GM21723 (cell line): ENCODE data around the gene PRDM16.

ENCODE experiments used
- ATAC-seq: cut with Tn5 transposase; IDR thresholded peaks from one replicate; pipeline ENCODE4 v1.9.1; 2021; ENCODE audit warnings: mild to moderate bottlenecking, moderate library complexity; ENCODE audit not compliant: unreplicated experiment

Gene PRDM16

GRCh38 chr1:3417934-3418333 lies 348.9 kb downstream of the PRDM16 start:
- ATAC-seq: no peak

- no peak for ATAC-seq
Measured at GRCh38 chr1:3418600-3418999, 349.6 kb downstream of the PRDM16 start.

- no peak for ATAC-seq
Measured at GRCh38 chr1:3419415-3420204, 350.6 kb downstream of the PRDM16 start.

DNA sequence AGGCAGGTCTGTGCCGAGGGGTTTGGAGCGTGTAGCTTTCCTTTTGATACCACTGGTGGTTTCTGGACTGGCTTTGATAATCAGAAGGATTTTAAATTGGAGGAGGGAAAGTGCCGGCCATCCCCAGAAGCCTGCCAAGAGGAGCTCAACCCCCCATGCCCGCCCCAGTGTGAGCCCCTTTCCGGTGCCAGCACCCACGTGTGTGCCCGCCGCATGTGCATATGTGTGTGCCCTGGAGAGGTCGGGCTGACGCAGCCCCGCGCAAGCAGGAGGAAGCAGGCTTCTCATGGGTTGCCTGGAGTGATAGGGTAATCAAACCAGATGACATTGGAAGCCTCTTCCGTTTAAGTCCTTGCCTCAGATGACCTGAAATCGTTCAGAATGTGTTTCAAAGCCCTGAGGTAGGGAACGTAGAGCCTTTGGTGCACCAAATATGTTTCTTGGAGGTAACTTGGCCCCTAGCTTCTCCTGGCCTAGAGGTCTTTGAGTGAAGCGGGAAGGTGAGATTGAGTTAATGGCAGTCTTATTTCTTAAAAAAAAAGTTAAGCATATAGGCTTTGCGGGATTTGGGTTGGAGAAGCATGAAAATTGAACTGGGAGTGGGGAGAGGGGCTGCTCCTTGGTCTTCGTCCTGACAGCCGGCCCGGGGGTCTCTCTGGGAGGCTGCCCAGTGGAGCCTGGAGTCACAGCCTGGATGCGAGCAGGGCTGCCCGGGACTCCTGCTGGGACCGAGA lies 351.4 kb downstream of the PRDM16 start:
- no peak for ATAC-seq

DNA sequence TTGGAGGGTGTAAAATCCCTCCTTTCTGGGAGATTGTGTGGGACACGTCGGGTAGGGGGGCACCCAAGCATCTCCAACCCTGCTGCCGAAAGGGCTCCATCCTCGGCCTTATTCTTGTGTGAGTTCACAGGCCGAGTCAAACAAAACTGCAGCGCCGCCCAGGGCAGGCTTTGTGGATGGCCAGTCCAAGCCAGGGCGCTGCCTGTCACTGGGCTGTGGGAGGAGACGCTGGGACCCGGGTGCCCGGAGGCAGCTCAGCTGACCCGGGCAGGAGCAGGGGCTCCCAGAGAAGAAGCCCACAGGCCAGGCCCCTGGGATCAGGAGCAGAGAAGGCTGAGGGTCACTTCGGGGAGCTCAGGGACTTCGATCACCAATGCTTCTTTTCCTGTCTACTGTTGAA lies 353.6 kb downstream of the PRDM16 start:
- ATAC-seq: no peak

DNA sequence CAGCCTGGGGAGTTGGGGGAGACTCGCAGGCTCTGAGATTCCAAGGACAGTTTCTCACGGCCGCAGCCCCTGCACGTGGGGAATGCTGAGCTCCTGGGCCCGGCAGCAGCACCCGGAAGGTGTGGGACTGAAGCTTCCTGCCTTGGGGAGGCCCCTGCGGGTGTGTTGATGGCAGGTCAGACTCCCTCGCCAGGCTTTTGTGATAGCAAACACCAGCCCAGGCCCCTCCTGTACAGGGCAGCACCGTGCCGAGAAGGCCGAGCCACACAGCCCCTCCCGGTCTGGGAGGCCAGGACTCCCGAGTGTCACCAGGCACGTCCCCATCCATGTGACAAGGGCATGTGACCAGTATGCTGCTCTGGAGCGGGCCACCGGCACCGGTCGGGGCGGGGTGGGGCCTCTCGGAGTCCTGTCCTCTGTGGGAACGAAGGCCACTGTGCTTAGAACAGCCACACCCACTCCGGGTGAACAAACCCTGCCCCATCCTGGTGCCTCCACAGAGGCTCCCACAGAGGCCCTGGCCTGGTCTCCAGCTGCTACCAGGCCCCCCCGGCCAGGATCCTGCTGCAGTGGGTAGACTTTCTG lies 354.3 kb downstream of the PRDM16 start:
- ATAC-seq: no peak

- ATAC-seq: no peak
Measured at GRCh38 chr1:3423896-3424611, 355.1 kb downstream of the PRDM16 start.

DNA sequence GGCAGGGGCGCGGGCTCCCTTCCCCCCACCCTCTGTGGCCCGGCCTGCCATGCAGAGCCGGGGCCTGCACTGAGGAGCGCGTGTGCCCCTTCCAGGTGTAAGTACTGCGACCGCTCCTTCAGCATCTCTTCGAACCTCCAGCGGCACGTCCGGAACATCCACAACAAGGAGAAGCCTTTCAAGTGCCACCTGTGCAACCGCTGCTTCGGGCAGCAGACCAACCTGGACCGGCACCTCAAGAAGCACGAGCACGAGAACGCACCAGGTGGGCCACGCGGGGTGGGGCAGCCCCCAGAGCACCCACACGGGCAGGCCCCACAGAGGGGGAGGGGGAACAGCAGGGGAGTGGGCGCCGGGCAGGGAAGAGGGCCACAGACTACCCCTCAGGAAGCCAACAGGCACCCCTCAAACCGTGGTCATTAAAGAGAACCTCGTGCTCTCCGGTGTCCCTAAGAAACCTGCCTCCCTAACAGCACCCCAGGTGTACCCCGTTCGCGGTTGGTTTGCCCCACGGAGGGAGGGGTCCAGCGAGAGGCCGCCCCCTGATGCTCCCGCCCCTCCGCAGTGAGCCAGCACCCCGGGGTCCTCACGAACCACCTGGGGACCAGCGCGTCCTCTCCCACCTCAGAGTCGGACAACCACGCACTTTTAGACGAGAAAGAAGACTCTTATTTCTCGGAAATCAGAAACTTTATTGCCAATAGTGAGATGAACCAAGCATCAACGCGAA lies 356.6 kb downstream of the PRDM16 start:
- ATAC-seq: no peak

- no peak for ATAC-seq
Measured at GRCh38 chr1:3426956-3427535, 358.0 kb downstream of the PRDM16 start.

GRCh38 chr1:3427711-3428704 lies 359.0 kb downstream of the PRDM16 start:
- ATAC-seq: no peak

- ATAC-seq: no peak
Measured at GRCh38 chr1:3428899-3429298, 359.9 kb downstream of the PRDM16 start.

- no peak for ATAC-seq
Measured at GRCh38 chr1:3429320-3429719, 360.3 kb downstream of the PRDM16 start.

DNA sequence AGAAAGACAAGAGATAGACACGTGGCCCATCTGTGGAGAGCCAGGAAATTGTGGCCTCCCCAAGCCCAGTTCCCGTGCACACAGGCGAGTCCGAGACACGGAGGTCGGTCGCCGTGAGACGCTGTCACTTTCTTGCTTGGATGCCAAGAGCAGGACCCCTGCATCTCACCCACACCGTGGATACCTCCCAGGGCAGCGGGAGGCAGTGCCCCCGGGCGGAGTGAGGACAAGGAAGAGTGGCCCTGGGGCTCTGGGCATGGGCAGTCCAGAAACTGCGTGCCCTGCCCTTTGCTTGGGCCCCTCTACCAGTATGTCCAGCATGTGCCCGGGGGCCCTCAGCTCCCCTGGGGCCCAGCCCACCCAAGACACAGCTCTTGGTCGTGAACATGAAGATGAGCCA lies 360.8 kb downstream of the PRDM16 start:
- no peak for ATAC-seq

DNA sequence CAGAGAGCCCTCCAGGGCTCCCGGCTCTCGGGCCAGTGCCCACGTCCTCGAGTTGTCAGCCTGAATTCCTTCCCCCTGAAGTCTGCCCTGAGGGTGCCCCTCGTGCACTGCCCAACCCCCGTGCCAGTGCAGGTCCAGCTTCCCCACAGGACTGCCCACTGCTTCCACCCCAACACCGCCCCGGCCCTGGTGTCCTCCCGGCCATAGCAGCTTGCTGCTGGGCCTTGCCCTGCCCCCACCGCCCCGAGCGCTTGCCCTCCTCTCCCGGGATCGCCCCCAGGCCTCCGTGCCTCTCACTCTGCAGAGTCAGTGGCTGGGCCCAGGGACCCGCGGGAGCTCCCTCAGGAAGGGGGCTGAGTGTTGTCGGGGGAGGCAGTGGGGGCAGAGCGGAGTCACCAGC lies 361.4 kb downstream of the PRDM16 start:
- no peak for ATAC-seq

DNA sequence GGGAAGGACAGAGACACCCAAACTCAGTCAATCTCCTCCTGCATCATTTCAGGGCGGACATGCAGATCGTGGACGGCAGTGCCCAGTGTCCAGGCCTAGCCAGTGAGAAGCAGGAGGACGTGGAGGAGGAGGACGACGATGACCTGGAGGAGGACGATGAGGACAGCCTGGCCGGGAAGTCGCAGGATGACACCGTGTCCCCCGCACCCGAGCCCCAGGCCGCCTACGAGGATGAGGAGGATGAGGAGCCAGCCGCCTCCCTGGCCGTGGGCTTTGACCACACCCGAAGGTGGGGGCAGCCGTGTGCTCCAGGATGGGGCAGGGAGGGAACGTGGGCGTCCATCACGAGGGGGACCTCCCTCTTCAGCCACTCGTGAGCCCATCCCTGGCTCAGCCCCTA lies 361.8 kb downstream of the PRDM16 start:
- ATAC-seq: no peak

- ATAC-seq: no peak
Measured at GRCh38 chr1:3431266-3431665, 362.3 kb downstream of the PRDM16 start.

DNA sequence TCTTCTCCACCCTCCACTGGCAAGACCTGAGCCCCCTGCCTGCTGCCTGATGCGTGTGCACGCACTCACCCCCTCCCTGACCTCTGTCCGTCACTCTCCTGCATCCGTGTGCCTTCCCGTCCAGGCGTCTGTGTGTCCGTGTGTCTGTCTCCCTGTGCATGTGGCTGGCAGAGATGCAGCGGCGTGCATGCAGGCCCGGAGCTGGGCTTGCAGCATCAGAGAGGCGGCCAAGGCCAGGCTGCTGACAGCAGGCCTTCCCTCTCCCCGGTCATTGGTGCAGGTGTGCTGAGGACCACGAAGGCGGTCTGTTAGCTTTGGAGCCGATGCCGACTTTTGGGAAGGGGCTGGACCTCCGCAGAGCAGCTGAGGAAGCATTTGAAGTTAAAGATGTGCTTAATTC lies 362.7 kb downstream of the PRDM16 start:
- ATAC-seq: no peak

- no peak for ATAC-seq
Measured at GRCh38 chr1:3432306-3432705, 363.3 kb downstream of the PRDM16 start.

DNA sequence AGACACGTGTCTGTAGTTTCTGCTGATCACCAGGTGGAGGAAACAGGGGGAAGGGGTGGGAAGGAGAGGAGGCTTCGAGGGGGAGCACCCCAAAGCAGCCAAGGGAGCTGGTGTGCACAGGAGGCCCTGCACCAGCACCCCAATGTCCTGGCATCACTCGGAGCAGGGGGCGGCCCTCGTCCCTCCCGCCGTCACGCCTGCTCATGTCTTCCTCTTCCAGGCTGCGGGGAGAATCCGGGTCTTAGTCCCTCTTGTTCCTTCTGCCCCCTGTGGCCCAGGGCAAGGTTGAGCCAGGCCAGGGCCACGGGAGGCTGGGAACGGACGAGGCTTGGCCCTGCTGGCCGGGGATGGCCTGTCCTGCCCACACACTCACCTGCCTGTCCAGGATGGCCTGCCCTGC lies 364.1 kb downstream of the PRDM16 start:
- ATAC-seq: no peak
